ENCODE data around the gene LRRC70. TPM values are rescaled to one million over a fixed set of nuclear protein-coding genes. Genes with fewer than 3 reads are reported as not detected.

LRRC70 gene
- polyA plus RNA-seq, 3 donors: 0.23 to 2.4 TPM; not detected in 1

DNA sequence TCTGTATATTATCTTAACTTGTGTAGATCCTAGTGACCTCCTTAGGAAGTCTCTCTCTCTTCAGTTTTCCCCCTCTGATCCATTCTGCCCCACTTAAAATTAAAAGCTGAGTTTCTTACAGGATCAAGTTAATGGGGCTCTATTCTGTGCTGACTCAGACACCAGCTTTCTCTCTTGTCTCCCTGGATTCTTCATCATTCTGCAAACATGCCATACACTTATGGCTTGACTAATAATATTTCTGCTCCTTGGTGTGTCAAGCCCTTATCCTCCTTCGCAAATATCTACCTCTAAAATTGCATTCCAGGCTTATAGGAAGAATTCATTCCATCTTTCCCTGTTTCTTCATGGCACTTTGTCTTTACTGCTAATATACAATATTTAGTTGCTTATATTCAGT, 18.1 kb downstream of the LRRC70 start:
- no peak overlapping the region for H2AFZ ChIP-seq (ENCODE audit: insufficient read depth, low read depth, low read length, poor library complexity, severe bottlenecking)
- H3K79me2 ChIP-seq (ENCODE audit: insufficient read depth, low read length): no peaks in the 10 kb centered on the region
- no CpG with 5 or more reads among the region's 1 CpG for WGBS (ENCODE audit: insufficient coverage)
- peaks cover 3 to 26% of the 10 kb centered on the region in 2 donors for H3K36me3 ChIP-seq (replicated peaks in 1 of 2; ENCODE audit: control insufficient read depth in 1 of 2, insufficient read depth in 2 of 2, low read length in 2 of 2)
- no peak overlapping the region for H3K27ac ChIP-seq (ENCODE audit: low read depth in 1 of 2, low read length in 2 of 2)
- H3K4me2 ChIP-seq (replicated peaks; ENCODE audit: extremely low read depth, low read length, poor library complexity, severe bottlenecking): no peak overlapping the region
- TF ChIP-seq, protein P1, sequence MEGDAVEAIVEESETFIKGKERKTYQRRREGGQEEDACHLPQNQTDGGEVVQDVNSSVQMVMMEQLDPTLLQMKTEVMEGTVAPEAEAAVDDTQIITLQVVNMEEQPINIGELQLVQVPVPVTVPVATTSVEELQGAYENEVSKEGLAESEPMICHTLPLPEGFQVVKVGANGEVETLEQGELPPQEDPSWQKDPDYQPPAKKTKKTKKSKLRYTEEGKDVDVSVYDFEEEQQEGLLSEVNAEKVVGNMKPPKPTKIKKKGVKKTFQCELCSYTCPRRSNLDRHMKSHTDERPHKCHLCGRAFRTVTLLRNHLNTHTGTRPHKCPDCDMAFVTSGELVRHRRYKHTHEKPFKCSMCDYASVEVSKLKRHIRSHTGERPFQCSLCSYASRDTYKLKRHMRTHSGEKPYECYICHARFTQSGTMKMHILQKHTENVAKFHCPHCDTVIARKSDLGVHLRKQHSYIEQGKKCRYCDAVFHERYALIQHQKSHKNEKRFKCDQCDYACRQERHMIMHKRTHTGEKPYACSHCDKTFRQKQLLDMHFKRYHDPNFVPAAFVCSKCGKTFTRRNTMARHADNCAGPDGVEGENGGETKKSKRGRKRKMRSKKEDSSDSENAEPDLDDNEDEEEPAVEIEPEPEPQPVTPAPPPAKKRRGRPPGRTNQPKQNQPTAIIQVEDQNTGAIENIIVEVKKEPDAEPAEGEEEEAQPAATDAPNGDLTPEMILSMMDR (IDR thresholded peaks at IDR 0.05): no peak
- intact Hi-C loops (cut with micrococcal nuclease): no loop called here
- H4K20me1 ChIP-seq (ENCODE audit: insufficient read depth, low read length): no peaks in the 10 kb centered on the region
- peaks cover 9 to 13% of the 10 kb centered on the region in 2 donors for H3K9me3 ChIP-seq (replicated peaks in 1 of 2; ENCODE audit: control insufficient read depth in 1 of 2, insufficient read depth in 1 of 2, low read length in 2 of 2)
- no peak overlapping the region for H3K9ac ChIP-seq (ENCODE audit: insufficient read depth, low read length, poor library complexity, severe bottlenecking)
- peaks cover 0 to 1% (median 0%) of the 10 kb centered on the region in 3 donors for H3K27me3 Mint-ChIP-seq (ENCODE audit: low read depth in 3 of 3)
- peaks cover 13 to 17% (median 17%) of the 10 kb centered on the region in 7 donors for H3K9me3 Mint-ChIP-seq
- H3K36me3 Mint-ChIP-seq: peaks cover 22 to 28% of the 10 kb centered on the region in 2 donors
- H3K27me3 ChIP-seq (ENCODE audit: control insufficient read depth in 2 of 2, insufficient read depth in 2 of 2, low read length in 2 of 2): no peaks in the 10 kb centered on the region
- H3K27ac Mint-ChIP-seq: no peak overlapping the region
- peaks cover 4% of the 10 kb centered on the region for H3K4me1 Mint-ChIP-seq
- no peak overlapping the region for H3K4me3 ChIP-seq (replicated peaks in 1 of 3; ENCODE audit: low read depth in 2 of 3, low read length in 3 of 3)
- H3K4me1 ChIP-seq (ENCODE audit: control insufficient read depth in 1 of 2, insufficient read depth in 2 of 2, low read length in 2 of 2): no peaks in the 10 kb centered on the region
- no peak overlapping the region for H3K4me3 Mint-ChIP-seq
- DNase-seq: no peak

DNA sequence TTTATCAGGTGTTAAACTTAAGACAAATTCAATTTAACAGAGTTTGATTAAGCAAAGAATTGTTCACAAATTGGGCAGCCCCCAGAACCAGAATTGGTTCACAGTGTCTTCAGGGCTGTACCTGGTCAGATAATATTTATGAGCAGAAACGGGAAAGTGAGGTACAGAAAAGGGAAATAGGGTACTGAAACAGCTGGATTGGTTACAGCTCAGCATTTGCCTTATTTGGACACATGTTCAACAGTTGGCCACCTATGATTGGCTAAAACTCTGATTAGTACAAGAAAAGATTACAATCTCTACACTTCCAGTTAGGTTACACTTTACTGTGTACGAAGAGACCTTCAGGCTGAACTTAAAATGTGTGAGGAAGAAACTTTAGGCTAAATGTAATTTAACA, 18.7 kb downstream of the LRRC70 start:
- Histone ChIP-seq H2AFZ (ENCODE audit: insufficient read depth, low read depth, low read length, poor library complexity, severe bottlenecking) (no peak overlapping the region), H3K27me3 (ENCODE audit: control insufficient read depth in 2 of 2, insufficient read depth in 2 of 2, low read length in 2 of 2) (no peaks in the 10 kb centered on the region), H3K4me2 (replicated peaks; ENCODE audit: extremely low read depth, low read length, poor library complexity, severe bottlenecking) (no peak overlapping the region), H3K9ac (ENCODE audit: insufficient read depth, low read length, poor library complexity, severe bottlenecking) (no peak overlapping the region), H3K36me3 (replicated peaks in 1 of 2; ENCODE audit: control insufficient read depth in 1 of 2, insufficient read depth in 2 of 2, low read length in 2 of 2) (peaks cover 0 to 20% of the 10 kb centered on the region in 2 donors), H3K27ac (ENCODE audit: low read depth in 1 of 2, low read length in 2 of 2) (no peak overlapping the region), H3K4me1 (ENCODE audit: control insufficient read depth in 1 of 2, insufficient read depth in 2 of 2, low read length in 2 of 2) (no peaks in the 10 kb centered on the region), H3K79me2 (ENCODE audit: insufficient read depth, low read length) (no peaks in the 10 kb centered on the region), H4K20me1 (ENCODE audit: insufficient read depth, low read length) (no peaks in the 10 kb centered on the region), H3K4me3 (replicated peaks in 1 of 3; ENCODE audit: low read depth in 2 of 3, low read length in 3 of 3) (no peak overlapping the region), H3K9me3 (replicated peaks in 1 of 2; ENCODE audit: control insufficient read depth in 1 of 2, insufficient read depth in 1 of 2, low read length in 2 of 2) (peaks cover 5 to 8% of the 10 kb centered on the region in 2 donors)
- H3K36me3 Mint-ChIP-seq: peaks cover 18 to 22% of the 10 kb centered on the region in 2 donors
- DNase-seq: no peak
- intact Hi-C loops (cut with micrococcal nuclease): no loop called here
- TF ChIP-seq, protein P1 (IDR thresholded peaks at IDR 0.05): no peak
- H3K4me3 Mint-ChIP-seq: no peak overlapping the region
- peaks cover 8 to 11% (median 10%) of the 10 kb centered on the region in 7 donors for H3K9me3 Mint-ChIP-seq
- no peak overlapping the region for H3K27ac Mint-ChIP-seq
- whole genome bisulfite sequencing (ENCODE audit: insufficient coverage): 71% methylated on average over 1 of the region's 2 CpGs
- H3K27me3 Mint-ChIP-seq (ENCODE audit: low read depth in 3 of 3): peaks cover 0 to 1% (median 0%) of the 10 kb centered on the region in 3 donors
- H3K4me1 Mint-ChIP-seq: peaks cover 4% of the 10 kb centered on the region

All from CD14-positive monocyte (primary cell).